H1 (cell line): ENCODE data around the gene C2orf76. TPM values are rescaled to one million over a fixed set of nuclear protein-coding genes. Genes with fewer than 3 reads are reported as not detected.

Experiments
- CTCF ChIA-PET: fragments of 300-600 bp; sonication (Branson Sonifier 250); formaldehyde crosslinking; loops from one replicate; lab custom pipeline; 2021; ENCODE audit not compliant: partially characterized antibody; lab: Charles Lee
- POLR2A ChIA-PET: fragments of 300-600 bp; sonication (Branson Sonifier 250); formaldehyde crosslinking; loops from one replicate; lab custom pipeline; 2021; ENCODE audit warnings: inconsistent platforms; ENCODE audit not compliant: partially characterized antibody; lab: Charles Lee
- DNase-seq, 2 experiments: peaks; one replicate each; pipeline versions ENCODE4 v3.0.0 to v3.0.0-alpha.2; 2010 to 2022; ENCODE audit warnings: low spot score in 2 of 2, low read depth in 1 of 2, mixed read lengths in 1 of 2
- FAIRE-seq: peaks from 2 replicates; lab custom pipeline; 2011; peaks lifted over from hg19 to GRCh38; lab: Jason Lieb, UNC
- H2AFZ ChIP-seq: 2 replicates; pipeline ENCODE4 v1.8.1; 2012; ENCODE audit warnings: low read length, inconsistent platforms
- H2AK5ac ChIP-seq: 2 replicates; pipeline ENCODE4 v1.6.1; 2013; ENCODE audit warnings: low read depth, low read length
- H2BK120ac ChIP-seq: replicated peaks from 2 replicates; pipeline ENCODE3; 2013; ENCODE audit warnings: low read depth, low read length, inconsistent platforms
- H2BK12ac ChIP-seq: 2 replicates; pipeline ENCODE4 v1.6.1; 2013; ENCODE audit warnings: low read depth, low read length
- H2BK15ac ChIP-seq: 2 replicates; pipeline ENCODE4 v1.6.1; 2013; ENCODE audit warnings: low read length
- H2BK20ac ChIP-seq: 2 replicates; pipeline ENCODE4 v1.6.1; 2013; ENCODE audit warnings: low read length
- H2BK5ac ChIP-seq: 2 replicates; pipeline ENCODE4 v1.6.1; 2013; ENCODE audit warnings: low read depth, low read length
- H3K14ac ChIP-seq: 2 replicates; pipeline ENCODE4 v1.6.1; 2013; ENCODE audit warnings: inconsistent platforms; ENCODE audit not compliant: insufficient read length
- H3K18ac ChIP-seq: 2 replicates; pipeline ENCODE4 v1.6.1; 2013; ENCODE audit warnings: low read length; ENCODE audit errors: extremely low read depth
- H3K23ac ChIP-seq: 2 replicates; pipeline ENCODE4 v1.6.1; 2013; ENCODE audit warnings: inconsistent platforms; ENCODE audit not compliant: insufficient read length
- H3K23me2 ChIP-seq: 2 replicates; pipeline ENCODE4 v1.6.1; 2013; ENCODE audit warnings: low read depth, low read length
- H3K27ac ChIP-seq: 2 replicates; pipeline ENCODE4 v1.6.1; 2011; ENCODE audit warnings: low read depth, low read length, inconsistent platforms
- H3K27me3 ChIP-seq, 4 experiments: replicated peaks in 1 of 4; 1 replicate in 1 of 4; 2 replicates in 3 of 4; pipeline versions ENCODE4 v1.6.1 to v1.8.1; 2011 to 2013; ENCODE audit warnings: low read length in 3 of 4, mild to moderate bottlenecking in 3 of 4, inconsistent platforms in 2 of 4, mixed read lengths in 2 of 4, moderate library complexity in 1 of 4; ENCODE audit not compliant: control insufficient read depth in 3 of 4, insufficient read depth in 3 of 4; ENCODE audit errors: extremely low read depth in 1 of 4
- H3K36me3 ChIP-seq, 4 experiments: 2 replicates each; pipeline versions ENCODE4 v1.6.1 to v1.8.1; 2011 to 2013; ENCODE audit warnings: mild to moderate bottlenecking in 4 of 4, low read length in 3 of 4, moderate library complexity in 2 of 4, control low read depth in 1 of 4, inconsistent platforms in 1 of 4; ENCODE audit not compliant: insufficient read depth in 4 of 4, control insufficient read depth in 2 of 4
- H3K4ac ChIP-seq: replicated peaks from 2 replicates; pipeline ENCODE3; 2013; ENCODE audit warnings: low read length, low read depth, mixed read lengths, inconsistent platforms; ENCODE audit not compliant: insufficient read length
- H3K4me1 ChIP-seq, 4 experiments: replicated peaks in 1 of 4; 1 replicate in 1 of 4; 2 replicates in 3 of 4; pipeline versions ENCODE4 v1.6.1 to v1.8.1; 2011 to 2013; ENCODE audit warnings: low read length in 3 of 4, inconsistent platforms in 2 of 4, mixed read lengths in 1 of 4; ENCODE audit not compliant: insufficient read depth in 4 of 4, control insufficient read depth in 3 of 4
- H3K4me2 ChIP-seq, 2 experiments: 2 replicates each; pipeline versions ENCODE4 v1.6.1 to v1.8.1; 2011 to 2013; ENCODE audit warnings: low read depth in 2 of 2, low read length in 2 of 2, control low read depth in 1 of 2, inconsistent platforms in 1 of 2, mild to moderate bottlenecking in 1 of 2; ENCODE audit not compliant: insufficient read depth in 1 of 2
- H3K4me3 ChIP-seq, 4 experiments: fragments of 200-600, 300-600 bp in 1 of 4; sonication (generic), shearing (Covaris generic), sonication (Bioruptor Twin) in 1 of 4; 2 replicates each; pipeline versions ENCODE4 v1.5.1 to v1.8.1; 2011 to 2016; ENCODE audit warnings: low read length in 4 of 4, low read depth in 3 of 4, control low read depth in 2 of 4, inconsistent platforms in 2 of 4, mild to moderate bottlenecking in 2 of 4, mixed read lengths in 1 of 4, moderate library complexity in 1 of 4; ENCODE audit not compliant: insufficient read depth in 2 of 4; ENCODE audit errors: extremely low read depth in 1 of 4
- H3K56ac ChIP-seq: replicated peaks from 2 replicates; pipeline ENCODE3; 2013; ENCODE audit warnings: low read depth, mild to moderate bottlenecking, mixed read lengths, low read length, inconsistent platforms; ENCODE audit not compliant: insufficient read length
- H3K79me1 ChIP-seq: 2 replicates; pipeline ENCODE4 v1.6.1; 2013; ENCODE audit warnings: low read depth, low read length, control low read depth
- H3K79me2 ChIP-seq, 2 experiments: 2 replicates each; pipeline versions ENCODE4 v1.6.1 to v1.8.1; 2012 to 2013; ENCODE audit warnings: low read length in 2 of 2, mild to moderate bottlenecking in 2 of 2, inconsistent platforms in 1 of 2; ENCODE audit not compliant: insufficient read depth in 2 of 2, control insufficient read depth in 1 of 2
- H3K9ac ChIP-seq, 4 experiments: replicated peaks in 1 of 4; 1 replicate in 1 of 4; 2 replicates in 3 of 4; pipeline versions ENCODE4 v1.6.1 to v1.8.1; 2011 to 2013; ENCODE audit warnings: low read depth in 3 of 4, low read length in 3 of 4, control low read depth in 2 of 4, mild to moderate bottlenecking in 2 of 4, moderate library complexity in 2 of 4, inconsistent platforms in 1 of 4; ENCODE audit errors: extremely low read depth in 1 of 4
- H3K9me3 ChIP-seq, 2 experiments: 2 replicates each; pipeline versions ENCODE4 v1.6.1 to v1.8.1; 2012 to 2013; ENCODE audit warnings: mild to moderate bottlenecking in 2 of 2, moderate library complexity in 2 of 2, control low read depth in 1 of 2, inconsistent platforms in 1 of 2, low read depth in 1 of 2, low read length in 1 of 2, mixed read lengths in 1 of 2; ENCODE audit not compliant: insufficient read depth in 2 of 2
- H4K20me1 ChIP-seq, 2 experiments: replicated peaks in 1 of 2; 2 replicates each; pipeline versions ENCODE3 to v1.8.1; 2011 to 2013; ENCODE audit warnings: inconsistent platforms in 2 of 2, low read length in 2 of 2, mild to moderate bottlenecking in 1 of 2; ENCODE audit not compliant: insufficient read depth in 2 of 2, control insufficient read depth in 1 of 2
- H4K5ac ChIP-seq: 2 replicates; pipeline ENCODE4 v1.6.1; 2013; ENCODE audit warnings: low read length, low read depth, mixed read lengths, inconsistent platforms; ENCODE audit not compliant: insufficient read length
- H4K8ac ChIP-seq: 2 replicates; pipeline ENCODE4 v1.8.0; 2013; ENCODE audit warnings: mild to moderate bottlenecking, moderate library complexity, low read length, inconsistent platforms; ENCODE audit not compliant: insufficient read depth; ENCODE audit errors: extremely low read depth
- H4K91ac ChIP-seq: replicated peaks from 2 replicates; pipeline ENCODE3; 2013; ENCODE audit warnings: low read length, mixed read lengths, inconsistent platforms; ENCODE audit not compliant: insufficient read length
- WGBS, 2 experiments: shearing (Covaris generic) in 1 of 2; methylation state at CpG; one replicate each; pipeline versions ENCODE4 v1.1.6 to v1.1.7; 2013 to 2015; ENCODE audit warnings: low lambda C conversion rate in 2 of 2, mixed read lengths in 2 of 2, inconsistent platforms in 1 of 2, low coverage in 1 of 2, missing lambda C conversion rate in 1 of 2; ENCODE audit not compliant: insufficient replicate concordance in 2 of 2, insufficient coverage in 1 of 2, insufficient read length in 1 of 2; ENCODE audit errors: extremely low coverage in 1 of 2, missing lambda C conversion rate in 1 of 2; 5-methylcytosine and 5-hydroxymethylcytosine counted together
- polyA plus RNA-seq, 7 experiments: library from polyadenylated mRNA; depleted of rRNA in 3 of 7; stranded (reverse) in 5 of 7; unstranded in 2 of 7; fragments of >200 nt in 5 of 7; fragments of 200-250 nt in 2 of 7; gene quantifications; 1 replicate in 5 of 7; 2 replicates in 1 of 7; 4 replicates in 1 of 7; pipeline versions ENCODE4 v1.2.1 to v1.2.3, GENCODE V29; 2011 to 2013; ENCODE audit warnings: missing spikeins in 2 of 7, mixed read lengths in 2 of 7
- total RNA-seq: library from RNA; stranded (reverse); fragmentation: NEBNext Ultra II Directional; extraction: Animal tissue kit (Norgen Biotek cat#: 25700); gene quantifications from 2 replicates; pipeline ENCODE4 v1.2.1, GENCODE V29; 2021
- TF ChIP-seq, protein P1 (sequence below): IDR thresholded peaks from 2 replicates; pipeline ENCODE4 v1.6.1; 2011; ENCODE audit warnings: low read depth, mild to moderate bottlenecking, low read length; ENCODE audit not compliant: insufficient read depth

The C2orf76 gene
- total and polyA plus RNA-seq, 2 of the 8 experiments (the other 6 are each of a cell fraction or from before 2014, with no cell fraction given): 4.4 to 5.0 TPM

DNA sequence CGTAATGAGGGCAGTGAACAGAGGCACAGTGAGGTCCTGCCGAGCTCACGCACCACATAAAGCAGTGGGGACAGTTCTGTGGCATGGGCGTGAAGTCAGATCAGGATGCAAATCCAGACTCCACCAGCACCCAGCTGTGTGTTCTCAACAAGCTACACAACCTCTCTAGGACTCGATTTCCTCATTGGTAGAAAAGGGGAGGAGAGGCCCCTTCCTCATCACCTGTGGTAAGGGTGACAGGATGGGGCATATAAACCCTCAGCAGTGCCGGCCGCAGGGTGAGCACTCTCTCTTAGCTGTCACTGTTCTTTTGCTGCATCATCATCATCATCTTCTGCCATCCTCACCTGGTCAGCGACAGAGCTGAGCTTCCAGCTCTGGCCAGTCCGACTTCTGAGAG is 54.8 kb downstream of the C2orf76 start:
- H3K79me1 ChIP-seq: no peaks in the 10 kb centered on the region

More for the DNA sequence above, 54.8 kb downstream of the C2orf76 start:
- Histone ChIP-seq H2BK20ac (no peak overlapping the region), H3K18ac (no peak overlapping the region), H3K27me3 (no peaks in the 10 kb centered on the region), H3K4ac (no peak overlapping the region), H2BK5ac (no peak overlapping the region; the same call in 1 of the 2 replicates), H4K5ac (no peak overlapping the region), H2AK5ac (no peak overlapping the region), H3K79me2 (no peaks in the 10 kb centered on the region), H3K23me2 (no peaks in the 10 kb centered on the region), H4K20me1 (no peaks in the 10 kb centered on the region), H3K14ac (no peak overlapping the region), H3K9ac (no peak overlapping the region; a peak in 1 of 7 replicates), H3K23ac (no peak overlapping the region), H3K9me3 (no peaks in the 10 kb centered on the region), H2AFZ (no peak overlapping the region), H4K91ac (peak overlapping the region; percentile 7), H3K4me1 (peaks cover 0 to 5% (median 1%) of the 10 kb centered on the region in 4 experiments; a peak in 2 of 7 replicates), H3K27ac (no peak overlapping the region), H2BK120ac (no peak overlapping the region), H3K56ac (no peak overlapping the region), H2BK15ac (no peak overlapping the region), H3K4me3 (no peak overlapping the region), H2BK12ac (0 out of 2 replicates have a peak overlapping the region, but pooled peaks have one; percentile 18), H3K36me3 (no peaks in the 10 kb centered on the region), H4K8ac (no peak overlapping the region), H3K4me2 (no peak overlapping the region)
- DNase-seq (no peak), FAIRE-seq (no peak)
- POLR2A ChIA-PET: no interaction called here
- TF ChIP-seq, protein P1, sequence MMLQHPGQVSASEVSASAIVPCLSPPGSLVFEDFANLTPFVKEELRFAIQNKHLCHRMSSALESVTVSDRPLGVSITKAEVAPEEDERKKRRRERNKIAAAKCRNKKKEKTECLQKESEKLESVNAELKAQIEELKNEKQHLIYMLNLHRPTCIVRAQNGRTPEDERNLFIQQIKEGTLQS: no peak
- WGBS, 2 experiments: 84% methylated on average over 9 of the region's 9 CpGs; no CpG with 5 or more reads in 1 of the 2 experiments
- CTCF ChIA-PET: interaction anchor here (0.6 to 4.6 kb wide), 20 partner anchors 10 to 1369 kb away, joined by 3 to 27 read pairs (median 4); no protein-coding TSS in a partner anchor
